Stimulated activated CD8-positive, alpha-beta memory T cell treated with anti-CD3 and anti-CD28 coated beads, Interleukin-4, amount 100 ng/mL, for 4 hours (primary cell): ENCODE results near the gene BORA.
"Not testable (repeated sequence)": the region's sequence is repeated elsewhere in the genome, so short reads cannot be mapped to it uniquely, and the experiment has no call there.

Source experiments
- DNase-seq, 2 donors: peaks; one replicate each; pipeline ENCODE4 v3.0.0-alpha.2; 2020; ENCODE audit warnings: low read depth in 2 of 2, low spot score in 1 of 2

BORA gene

GRCh38 chr13:72760189-72760588 lies 32.5 kb downstream of the BORA start:
- no peak for DNase-seq

- DNase-seq, result no peak
Observed at GRCh38 chr13:72763411-72763810, 35.7 kb downstream of the BORA start.

- no peak for DNase-seq
Observed at GRCh38 chr13:72774019-72774418, 46.3 kb downstream of the BORA start.

DNA sequence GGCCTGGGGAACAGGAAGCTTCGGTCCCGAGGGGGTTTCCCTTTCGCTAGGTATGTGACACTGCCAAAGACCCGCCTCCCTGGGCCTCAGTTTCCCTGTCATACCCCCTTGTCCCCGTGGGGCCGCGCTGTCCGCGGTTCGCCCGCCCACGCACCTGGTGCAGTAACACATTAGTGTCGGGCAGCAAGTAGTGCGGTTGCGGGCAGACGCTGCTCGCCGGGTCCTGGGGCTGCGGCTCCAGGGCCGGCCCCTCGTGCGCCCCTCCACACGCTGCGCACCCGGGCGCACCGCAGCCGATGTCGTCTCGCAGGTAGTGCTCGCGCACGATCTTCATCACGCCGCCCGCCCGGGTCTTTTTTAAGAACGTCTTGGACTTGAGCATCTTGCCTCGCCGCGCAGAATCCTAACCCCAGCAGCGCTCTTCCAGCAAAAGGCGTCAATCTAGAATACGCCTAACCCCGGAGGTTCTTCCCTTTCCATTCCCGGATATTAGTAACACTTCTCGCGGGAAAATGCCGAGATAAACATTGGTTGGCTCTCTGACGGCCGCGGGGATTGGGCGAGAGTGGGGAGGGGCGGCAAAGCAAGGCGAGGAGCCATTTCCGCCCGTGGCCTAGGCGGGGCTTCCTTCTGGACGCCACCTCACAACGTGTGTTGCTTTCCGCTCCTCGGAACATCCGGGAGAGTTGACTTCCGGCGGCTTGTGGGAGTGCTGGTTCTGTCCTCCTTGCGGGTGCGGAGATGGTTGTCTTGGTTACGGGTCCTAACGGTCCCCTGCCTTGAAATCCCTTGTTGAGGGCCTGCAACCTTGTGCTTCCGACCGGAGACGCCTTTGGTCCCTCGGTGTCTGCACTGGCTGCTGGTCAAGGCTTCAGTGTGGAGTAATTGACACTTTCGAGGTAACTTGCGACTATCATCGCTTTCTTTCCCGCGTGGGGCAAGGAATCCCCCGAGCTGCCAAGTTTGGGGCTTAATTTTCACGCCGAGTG lies 54.0 kb downstream of the BORA start, which contains the start of the genes DIS3 and PIBF1:
TSS of gene DIS3 (minus strand) at position 450 of the 989 bp plus-strand sequence. CDS start at position 382, 68 bp downstream.
TSS of gene PIBF1 (plus strand) at position 683 of the 989 bp plus-strand sequence. CDS start 1,337 bp downstream, outside the sequence.
- peak; percentile 85 to 92 for DNase-seq

DNA sequence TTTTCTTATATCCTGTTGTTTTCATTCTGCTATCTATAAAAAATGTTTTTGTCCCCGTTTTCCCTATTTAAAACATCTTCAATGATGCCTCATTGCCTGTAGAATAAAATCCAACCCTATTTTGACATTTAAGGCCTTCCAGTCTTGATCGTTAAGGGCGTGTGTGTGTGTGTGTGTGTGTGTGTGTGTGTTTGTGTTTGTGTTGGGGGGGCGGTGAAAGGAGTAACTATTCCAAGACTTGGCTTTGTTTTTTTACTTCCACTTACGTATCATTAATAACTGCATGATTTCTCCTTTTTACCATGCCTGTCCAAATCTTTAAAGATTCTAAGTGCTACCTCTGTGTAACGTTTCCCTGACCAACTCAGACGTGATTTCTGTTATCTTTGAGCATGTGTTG lies 55.0 kb downstream of the BORA start:
- no peak for DNase-seq

- not testable (repeated sequence) for DNase-seq
Observed at GRCh38 chr13:72784679-72785078, 57.0 kb downstream of the BORA start.

DNA sequence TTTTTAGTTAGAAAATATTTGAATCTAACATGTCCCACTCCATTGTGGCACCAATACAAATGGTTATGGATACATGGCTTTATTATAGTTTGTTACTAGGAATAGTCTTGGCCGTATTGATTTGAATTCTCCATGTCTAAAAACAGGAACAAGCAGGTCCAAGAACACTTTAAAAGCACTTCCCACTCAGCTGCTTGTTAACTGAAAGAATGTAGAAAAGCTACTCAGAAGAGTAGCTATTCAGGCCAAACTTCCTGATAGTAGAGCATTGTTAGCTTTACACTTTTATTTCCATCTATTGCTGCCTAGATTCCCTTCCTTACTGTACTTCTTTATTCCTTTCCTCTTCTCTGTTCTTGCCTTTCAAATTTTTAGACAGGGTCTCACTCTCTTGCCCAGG lies 61.1 kb downstream of the BORA start:
- DNase-seq, result no peak

- no peak for DNase-seq
Observed at GRCh38 chr13:72792640-72793039, 64.9 kb downstream of the BORA start.

DNA sequence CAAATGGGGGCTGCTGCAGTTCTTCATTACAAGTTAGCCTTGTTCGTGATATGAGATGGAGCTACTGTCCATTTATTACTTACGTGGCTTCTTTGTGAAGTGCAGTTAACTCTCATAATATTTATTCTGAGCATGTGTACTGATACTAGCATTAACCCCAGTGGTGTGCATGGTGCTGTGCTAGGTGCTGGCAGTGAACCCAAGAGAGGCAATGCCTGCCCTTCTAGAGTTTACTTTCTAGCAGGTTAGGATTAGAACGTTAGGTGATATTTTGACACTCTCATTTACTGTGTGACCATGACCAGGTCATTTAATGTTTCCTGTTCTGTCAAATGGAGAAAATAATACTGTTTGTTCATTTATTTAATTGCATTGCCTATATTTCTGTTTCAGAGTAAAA lies 71.1 kb downstream of the BORA start:
- no peak for DNase-seq

DNA sequence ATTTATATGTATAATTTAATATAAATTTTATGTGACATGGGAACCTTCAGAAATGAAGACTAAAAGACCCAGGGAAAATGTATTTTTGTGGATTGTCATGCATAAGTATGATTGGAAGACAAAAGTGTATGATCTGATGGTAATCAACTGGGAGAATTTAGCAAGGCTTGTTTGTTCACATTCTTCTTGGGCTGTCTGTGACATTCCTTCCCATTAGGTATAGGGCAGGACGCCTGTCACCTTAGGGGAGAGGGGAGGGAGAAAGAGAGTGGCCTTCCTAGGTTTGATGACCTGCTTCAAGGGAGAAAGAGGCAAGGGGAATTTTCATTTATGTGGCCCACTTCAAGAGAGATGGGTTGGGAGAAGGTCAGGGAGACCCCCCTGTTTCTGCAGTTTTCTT lies 76.6 kb downstream of the BORA start:
- DNase-seq, result no peak
